ENCODE data around the gene SLC9A9.
A peak's percentile ranks its signal among the peaks of the same experiment; 100 is the strongest.

Gene SLC9A9

GRCh38 chr3:143786219-143787191 lies 61.8 kb downstream of the SLC9A9 start:
- H3K4me1 ChIP-seq, result no peaks in the 10 kb centered on the region
- DNase-seq (ENCODE audit: low spot score in 2 of 2), result no peak
- H3K36me3 ChIP-seq (replicated peaks), result no peaks in the 10 kb centered on the region
- no peaks in the 10 kb centered on the region for H3K27me3 ChIP-seq (ENCODE audit: low read depth)
- in situ Hi-C loops (cut with MboI; ENCODE audit: low sequenced_read_pairs), result no loop called here
- H3K4me3 ChIP-seq, result no peak overlapping the region
- H3K9me3 ChIP-seq, result no peaks in the 10 kb centered on the region

GRCh38 chr3:143784446-143784845 lies 63.8 kb downstream of the SLC9A9 start:
- Histone ChIP-seq H3K4me3 (no peak overlapping the region), H3K36me3 (replicated peaks) (no peaks in the 10 kb centered on the region), H3K9me3 (no peaks in the 10 kb centered on the region), H3K27me3 (ENCODE audit: low read depth) (no peaks in the 10 kb centered on the region), H3K4me1 (no peaks in the 10 kb centered on the region)
- DNase-seq (ENCODE audit: low spot score in 2 of 2), result no peak
- in situ Hi-C loops (cut with MboI; ENCODE audit: low sequenced_read_pairs), result no loop called here

GRCh38 chr3:143783851-143784370 lies 64.4 kb downstream of the SLC9A9 start:
- Histone ChIP-seq H3K9me3 (no peaks in the 10 kb centered on the region), H3K27me3 (ENCODE audit: low read depth) (no peaks in the 10 kb centered on the region), H3K36me3 (replicated peaks) (no peaks in the 10 kb centered on the region), H3K4me3 (no peak overlapping the region), H3K4me1 (no peaks in the 10 kb centered on the region)
- in situ Hi-C loops (cut with MboI; ENCODE audit: low sequenced_read_pairs), result no loop called here
- DNase-seq (ENCODE audit: low spot score in 2 of 2), result no peak

- no peaks in the 10 kb centered on the region for H3K9me3 ChIP-seq
- peaks cover 3% of the 10 kb centered on the region; the same call in 1 of the 2 replicates for H3K27me3 ChIP-seq (ENCODE audit: low read depth)
- no peak overlapping the region for H3K4me3 ChIP-seq
- no peaks in the 10 kb centered on the region for H3K36me3 ChIP-seq (replicated peaks)
- 0 out of 2 replicates have a peak, but pooled peaks cover 3% of the 10 kb centered on the region for H3K4me1 ChIP-seq
- in situ Hi-C loops (cut with MboI; ENCODE audit: low sequenced_read_pairs), result no loop called here
- peak in 1 of 2 experiments; percentile 38 for DNase-seq (ENCODE audit: low spot score in 2 of 2)
Measured at GRCh38 chr3:143775459-143775858, 72.8 kb downstream of the SLC9A9 start.

- in situ Hi-C loops (cut with MboI; ENCODE audit: low sequenced_read_pairs), result no loop called here
- Histone ChIP-seq H3K4me1 (0 out of 2 replicates have a peak, but pooled peaks cover 3% of the 10 kb centered on the region), H3K9me3 (no peaks in the 10 kb centered on the region), H3K27me3 (ENCODE audit: low read depth) (peaks cover 8% of the 10 kb centered on the region), H3K36me3 (replicated peaks) (no peaks in the 10 kb centered on the region), H3K4me3 (no peak overlapping the region)
- DNase-seq (ENCODE audit: low spot score in 2 of 2), result no peak
Measured at GRCh38 chr3:143771939-143772338, 76.3 kb downstream of the SLC9A9 start.

GRCh38 chr3:143771258-143771657 lies 77.0 kb downstream of the SLC9A9 start:
- DNase-seq (ENCODE audit: low spot score in 2 of 2), result no peak
- Histone ChIP-seq H3K27me3 (ENCODE audit: low read depth) (peaks cover 8% of the 10 kb centered on the region), H3K36me3 (replicated peaks) (no peaks in the 10 kb centered on the region), H3K9me3 (no peaks in the 10 kb centered on the region), H3K4me3 (no peak overlapping the region), H3K4me1 (0 out of 2 replicates have a peak, but pooled peaks cover 3% of the 10 kb centered on the region)
- in situ Hi-C loops (cut with MboI; ENCODE audit: low sequenced_read_pairs), result no loop called here

GRCh38 chr3:143770391-143770790 lies 77.9 kb downstream of the SLC9A9 start:
- no peaks in the 10 kb centered on the region for H3K36me3 ChIP-seq (replicated peaks)
- peaks cover 8% of the 10 kb centered on the region for H3K27me3 ChIP-seq (ENCODE audit: low read depth)
- no peak for DNase-seq (ENCODE audit: low spot score in 2 of 2)
- H3K4me3 ChIP-seq, result no peak overlapping the region
- no peaks in the 10 kb centered on the region for H3K9me3 ChIP-seq
- in situ Hi-C loops (cut with MboI; ENCODE audit: low sequenced_read_pairs), result no loop called here
- H3K4me1 ChIP-seq, result 0 out of 2 replicates have a peak, but pooled peaks cover 3% of the 10 kb centered on the region

GRCh38 chr3:143769616-143770015 lies 78.7 kb downstream of the SLC9A9 start:
- in situ Hi-C loops (cut with MboI; ENCODE audit: low sequenced_read_pairs), result no loop called here
- no peak overlapping the region for H3K4me3 ChIP-seq
- H3K36me3 ChIP-seq (replicated peaks), result no peaks in the 10 kb centered on the region
- DNase-seq (ENCODE audit: low spot score in 2 of 2), result no peak
- H3K9me3 ChIP-seq, result no peaks in the 10 kb centered on the region
- H3K27me3 ChIP-seq (ENCODE audit: low read depth), result peaks cover 8% of the 10 kb centered on the region
- no peaks in the 10 kb centered on the region for H3K4me1 ChIP-seq

GRCh38 chr3:143764840-143765239 lies 83.4 kb downstream of the SLC9A9 start:
- no peak overlapping the region for H3K4me3 ChIP-seq
- H3K4me1 ChIP-seq, result no peaks in the 10 kb centered on the region
- no peak for DNase-seq (ENCODE audit: low spot score in 2 of 2)
- H3K9me3 ChIP-seq, result no peaks in the 10 kb centered on the region
- peaks cover 5% of the 10 kb centered on the region; the same call in 1 of the 2 replicates for H3K27me3 ChIP-seq (ENCODE audit: low read depth)
- no peaks in the 10 kb centered on the region for H3K36me3 ChIP-seq (replicated peaks)
- in situ Hi-C loops (cut with MboI; ENCODE audit: low sequenced_read_pairs), result no loop called here

GRCh38 chr3:143763564-143764162 lies 84.6 kb downstream of the SLC9A9 start:
- no peaks in the 10 kb centered on the region; the same call in 1 of the 2 replicates for H3K27me3 ChIP-seq (ENCODE audit: low read depth)
- no peaks in the 10 kb centered on the region for H3K9me3 ChIP-seq
- no peak overlapping the region for H3K4me3 ChIP-seq
- no peak for DNase-seq (ENCODE audit: low spot score in 2 of 2)
- no peaks in the 10 kb centered on the region for H3K4me1 ChIP-seq
- in situ Hi-C loops (cut with MboI; ENCODE audit: low sequenced_read_pairs), result no loop called here
- no peaks in the 10 kb centered on the region for H3K36me3 ChIP-seq (replicated peaks)

GRCh38 chr3:143757691-143758090 lies 90.6 kb downstream of the SLC9A9 start:
- no peak for DNase-seq (ENCODE audit: low spot score in 2 of 2)
- H3K4me3 ChIP-seq, result no peak overlapping the region
- no peaks in the 10 kb centered on the region for H3K36me3 ChIP-seq (replicated peaks)
- H3K27me3 ChIP-seq (ENCODE audit: low read depth), result no peaks in the 10 kb centered on the region; the same call in 1 of the 2 replicates
- H3K4me1 ChIP-seq, result peaks cover 15% of the 10 kb centered on the region
- in situ Hi-C loops (cut with MboI; ENCODE audit: low sequenced_read_pairs), result no loop called here
- H3K9me3 ChIP-seq, result no peaks in the 10 kb centered on the region

GRCh38 chr3:143755978-143756377 lies 92.3 kb downstream of the SLC9A9 start:
- Histone ChIP-seq H3K36me3 (replicated peaks) (no peaks in the 10 kb centered on the region), H3K27me3 (ENCODE audit: low read depth) (no peaks in the 10 kb centered on the region; the same call in 1 of the 2 replicates), H3K4me3 (no peak overlapping the region), H3K9me3 (no peaks in the 10 kb centered on the region), H3K4me1 (peaks cover 20% of the 10 kb centered on the region)
- DNase-seq (ENCODE audit: low spot score in 2 of 2), result no peak
- in situ Hi-C loops (cut with MboI; ENCODE audit: low sequenced_read_pairs), result no loop called here

GRCh38 chr3:143754090-143754489 lies 94.2 kb downstream of the SLC9A9 start:
- no peaks in the 10 kb centered on the region for H3K9me3 ChIP-seq
- DNase-seq (ENCODE audit: low spot score in 2 of 2), result peak in 1 of 2 experiments; percentile 12
- H3K4me3 ChIP-seq, result no peak overlapping the region
- in situ Hi-C loops (cut with MboI; ENCODE audit: low sequenced_read_pairs), result no loop called here
- no peaks in the 10 kb centered on the region for H3K36me3 ChIP-seq (replicated peaks)
- peaks cover 31% of the 10 kb centered on the region for H3K4me1 ChIP-seq
- H3K27me3 ChIP-seq (ENCODE audit: low read depth), result no peaks in the 10 kb centered on the region; the same call in 1 of the 2 replicates

- Histone ChIP-seq H3K27me3 (ENCODE audit: low read depth) (no peaks in the 10 kb centered on the region; the same call in 1 of the 2 replicates), H3K4me3 (no peak overlapping the region), H3K36me3 (replicated peaks) (no peaks in the 10 kb centered on the region), H3K4me1 (peaks cover 31% of the 10 kb centered on the region), H3K9me3 (no peaks in the 10 kb centered on the region)
- in situ Hi-C loops (cut with MboI; ENCODE audit: low sequenced_read_pairs), result no loop called here
- DNase-seq (ENCODE audit: low spot score in 2 of 2), result no peak
Measured at GRCh38 chr3:143753456-143753855, 94.8 kb downstream of the SLC9A9 start.
